Lung (tissue), 12 donors: ENCODE measurements around the gene ADAMTS16. TPM values are rescaled to one million over a fixed set of nuclear protein-coding genes. Genes with fewer than 3 reads are reported as not detected.

Experiments used
- ATAC-seq: fragments of 200-7000 bp; cut with Tn5 transposase; one replicate; pipeline ENCODE4 v1.9.1; 2020; ENCODE audit warnings: moderate number of reproducible peaks; ENCODE audit not compliant: insufficient read depth, low FRiP score
- DNase-seq, 3 donors: peaks; one replicate each; pipeline ENCODE4 v3.0.0-alpha.2; 2013 to 2017
- H3K27ac ChIP-seq, 2 donors: one replicate each; pipeline ENCODE4 v1.5.1; 2013; ENCODE audit warnings: mild to moderate bottlenecking in 2 of 2, moderate library complexity in 2 of 2, control low read depth in 1 of 2, inconsistent platforms in 1 of 2, low read depth in 1 of 2, low read length in 1 of 2
- H3K27me3 ChIP-seq, 3 donors: one replicate each; pipeline ENCODE4 v1.5.1; 2013; ENCODE audit warnings: low read length in 2 of 3; ENCODE audit not compliant: control insufficient read depth in 3 of 3, insufficient read depth in 3 of 3
- H3K36me3 ChIP-seq, 4 donors: one replicate each; pipeline ENCODE4 v1.5.1; 2013; ENCODE audit warnings: low read length in 4 of 4, mild to moderate bottlenecking in 1 of 4, moderate library complexity in 1 of 4; ENCODE audit not compliant: control insufficient read depth in 4 of 4, insufficient read depth in 4 of 4
- H3K4me1 ChIP-seq, 5 donors: one replicate each; pipeline ENCODE4 v1.5.1; 2013; ENCODE audit warnings: low read length in 5 of 5, mild to moderate bottlenecking in 2 of 5, moderate library complexity in 1 of 5; ENCODE audit not compliant: control insufficient read depth in 5 of 5, insufficient read depth in 5 of 5
- H3K4me3 ChIP-seq: one replicate; pipeline ENCODE4 v1.5.1; 2013; ENCODE audit warnings: mild to moderate bottlenecking, control low read depth, moderate library complexity
- H3K9ac ChIP-seq, 2 donors: one replicate each; pipeline ENCODE4 v1.5.1; 2013; ENCODE audit warnings: low read length in 2 of 2, control low read depth in 1 of 2; ENCODE audit not compliant: insufficient read depth in 1 of 2
- H3K9me3 ChIP-seq, 4 donors: one replicate each; pipeline ENCODE4 v1.5.1; 2013; ENCODE audit warnings: low read length in 3 of 4, mild to moderate bottlenecking in 1 of 4, moderate library complexity in 1 of 4; ENCODE audit not compliant: control insufficient read depth in 4 of 4, insufficient read depth in 3 of 4
- CTCF ChIP-seq: IDR thresholded peaks from 2 replicates; pipeline ENCODE4 v1.5.1; 2012; ENCODE audit warnings: mild to moderate bottlenecking; ENCODE audit errors: control extremely low read depth, extremely low read depth
- WGBS, 2 donors: extraction: QIAGEN DNeasy Blood & Tissue Kit; methylation state at CpG; one replicate each; pipeline ENCODE4 v1.1.7; 2013; 5-methylcytosine and 5-hydroxymethylcytosine counted together
- polyA plus RNA-seq, 2 donors: library from polyadenylated mRNA; stranded (reverse); fragments of 200-250 nt; gene quantifications; one replicate each; pipeline ENCODE4 v1.2.1, GENCODE V29; 2013
- total RNA-seq, 2 donors: library from RNA; depleted of rRNA in 1 of 2; stranded (reverse); fragments of >200 nt in 1 of 2; gene quantifications; one replicate each; pipeline ENCODE4 v1.2.1, GENCODE V29; 2014 to 2021
- donor health status: control.
- donor health status: control.
- donor health status: Bipolar disorder and iron deficiency.
- donor health status: healthy.
- donor health status: DM: yes; HTN: yes; CAD: no.

Gene ADAMTS16
- total and polyA plus RNA-seq, 4 donors: 0.09 to 0.97 TPM; not detected in 2

- DNase-seq (no peak), ATAC-seq (no peak)
- no peak overlapping the region for H3K27ac ChIP-seq
- H3K9me3 ChIP-seq: no peaks in the 10 kb centered on the region
- no peak for TF ChIP-seq CTCF
- no peaks in the 10 kb centered on the region for H3K36me3 ChIP-seq
- no peak overlapping the region for H3K9ac ChIP-seq
- peaks cover 0 to 17% (median 0%) of the 10 kb centered on the region in 5 donors for H3K4me1 ChIP-seq
- H3K27me3 ChIP-seq: no peaks in the 10 kb centered on the region
- WGBS, 2 donors: 79 to 90% methylated on average over 3 of the region's 3 CpGs
- no peak overlapping the region for H3K4me3 ChIP-seq
Measured at GRCh38 chr5:5314166-5314565, 174.0 kb downstream of the ADAMTS16 start.

- H3K27me3 ChIP-seq: no peaks in the 10 kb centered on the region
- no peak overlapping the region for H3K27ac ChIP-seq
- DNase-seq: no peak
- no peak for ATAC-seq
- WGBS, 2 donors: 89 to 93% methylated on average over 6 of the region's 6 CpGs
- peaks cover 0 to 17% (median 0%) of the 10 kb centered on the region in 5 donors for H3K4me1 ChIP-seq
- no peak overlapping the region for H3K9ac ChIP-seq
- H3K36me3 ChIP-seq: no peaks in the 10 kb centered on the region
- no peaks in the 10 kb centered on the region for H3K9me3 ChIP-seq
- TF ChIP-seq CTCF: no peak
- H3K4me3 ChIP-seq: no peak overlapping the region
Measured at GRCh38 chr5:5314626-5315025, 174.5 kb downstream of the ADAMTS16 start.

- H3K36me3 ChIP-seq: no peaks in the 10 kb centered on the region
- TF ChIP-seq CTCF: no peak
- H3K9ac ChIP-seq: no peak overlapping the region
- H3K4me3 ChIP-seq: no peak overlapping the region
- 82 to 84% methylated on average over 12 of the region's 12 CpGs for WGBS, 2 donors
- ATAC-seq (peak; percentile 8), DNase-seq (peak in 2 of 3 donors; percentile 36 to 51)
- H3K4me1 ChIP-seq: peaks cover 0 to 17% (median 0%) of the 10 kb centered on the region in 5 donors
- no peaks in the 10 kb centered on the region for H3K27me3 ChIP-seq
- H3K27ac ChIP-seq: no peak overlapping the region
- H3K9me3 ChIP-seq: no peaks in the 10 kb centered on the region
Measured at GRCh38 chr5:5315068-5315980, 175.2 kb downstream of the ADAMTS16 start.
